HepG2 (cell line): Measurements from ENCODE around the gene NFAT5. TPM values are rescaled to one million over a fixed set of nuclear protein-coding genes. Genes with fewer than 3 reads are reported as not detected.

Experiments
- CREM ChIP-seq, 2 experiments: sonication (generic) in 1 of 2; formaldehyde crosslinking in 1 of 2; IDR thresholded peaks; 2 replicates each; pipeline versions ENCODE4 v1.4.0 to v1.6.1; 2016 to 2020; ENCODE audit warnings: antibody characterized with exemption in 1 of 2, mild to moderate bottlenecking in 1 of 2, missing genetic modification reagents in 1 of 2
- DR1 ChIP-seq: sonication (generic); formaldehyde crosslinking; IDR thresholded peaks from 2 replicates; pipeline ENCODE4 v1.8.0; 2021; ENCODE audit warnings: mild to moderate bottlenecking, missing genetic modification reagents, inconsistent platforms
- FOSL1 ChIP-seq: sonication (generic); formaldehyde crosslinking; IDR thresholded peaks from 2 replicates; pipeline ENCODE4 v1.9.0; 2021; ENCODE audit warnings: missing genetic modification reagents, borderline replicate concordance
- MXD4 ChIP-seq: IDR thresholded peaks from 2 replicates; pipeline ENCODE4 v1.6.1; 2016; ENCODE audit warnings: mild to moderate bottlenecking, missing biosample characterization, missing genetic modification reagents
- RBAK ChIP-seq: sonication (generic); formaldehyde crosslinking; IDR thresholded peaks from 2 replicates; pipeline ENCODE4 v1.5.1; 2020; ENCODE audit warnings: mild to moderate bottlenecking, missing genetic modification reagents
- TCF7 ChIP-seq: sonication (generic); IDR thresholded peaks from 2 replicates; pipeline ENCODE4 v1.6.1; 2016; ENCODE audit warnings: antibody characterized with exemption, low read depth
- ZNF558 ChIP-seq: sonication (generic); formaldehyde crosslinking; IDR thresholded peaks from 2 replicates; pipeline ENCODE4 v1.9.0; 2022; ENCODE audit warnings: mild to moderate bottlenecking, missing genetic modification reagents, borderline replicate concordance
- ZNF879 ChIP-seq: sonication (generic); formaldehyde crosslinking; IDR thresholded peaks from 2 replicates; pipeline ENCODE4 v1.8.1; 2023; ENCODE audit warnings: missing genetic modification reagents
- polyA plus RNA-seq, 8 experiments: library from polyadenylated mRNA; depleted of rRNA in 3 of 8; stranded (reverse) in 7 of 8; unstranded in 1 of 8; fragments of >200 nt; fragmentation: Illumina TruSeq in 4 of 8; extraction: Trizol in 4 of 8; gene quantifications; 2 replicates each; pipeline versions ENCODE4 v1.2.1 to v1.2.3, GENCODE V29; 2011 to 2016; ENCODE audit warnings: low read depth in 4 of 8, missing spikeins in 1 of 8, mixed read lengths in 1 of 8; ENCODE audit not compliant: insufficient read depth in 1 of 8
- total RNA-seq, 5 experiments: library from RNA; depleted of rRNA; stranded (reverse); fragments of >200 nt; fragmentation: Illumina TruSeq; extraction: Trizol; gene quantifications; 2 replicates each; pipeline ENCODE4 v1.2.3, GENCODE V29; 2016; ENCODE audit warnings: low read depth in 1 of 5
- TF ChIP-seq, protein P1 (sequence below): sonication (generic); formaldehyde crosslinking; conservative IDR thresholded peaks from 2 replicates; pipeline ENCODE4 v1.5.0; 2020; ENCODE audit warnings: missing genetic modification reagents
- TF ChIP-seq, protein P2 (sequence below): sonication (generic); formaldehyde crosslinking; IDR thresholded peaks from 2 replicates; pipeline ENCODE4 v1.4.0; 2020; ENCODE audit warnings: mild to moderate bottlenecking, missing genetic modification reagents
- TF ChIP-seq, protein P3 (sequence below): sonication (generic); formaldehyde crosslinking; IDR thresholded peaks from 2 replicates; pipeline ENCODE4 v1.5.0; 2020; ENCODE audit warnings: mild to moderate bottlenecking, missing genetic modification reagents
- TF ChIP-seq, protein P4 (sequence below): sonication (generic); formaldehyde crosslinking; IDR thresholded peaks from 2 replicates; pipeline ENCODE4 v1.8.0; 2022; ENCODE audit warnings: missing genetic modification reagents, mild to moderate bottlenecking, inconsistent platforms, borderline replicate concordance
- TF ChIP-seq, protein P5 (sequence below): sonication (generic); formaldehyde crosslinking; IDR thresholded peaks from 2 replicates; pipeline ENCODE4 v1.4.0; 2020; ENCODE audit warnings: mild to moderate bottlenecking, missing genetic modification reagents
- TF ChIP-seq, protein P6 (sequence below): sonication (generic); formaldehyde crosslinking; IDR thresholded peaks from 2 replicates; pipeline ENCODE4 v1.4.0; 2020; ENCODE audit warnings: missing genetic modification reagents, borderline replicate concordance

NFAT5 gene
- total and polyA plus RNA-seq, 2 of the 13 experiments (the other 11 are each of a cell fraction or from before 2014, with no cell fraction given): 20.5 to 54.3 TPM

DNA sequence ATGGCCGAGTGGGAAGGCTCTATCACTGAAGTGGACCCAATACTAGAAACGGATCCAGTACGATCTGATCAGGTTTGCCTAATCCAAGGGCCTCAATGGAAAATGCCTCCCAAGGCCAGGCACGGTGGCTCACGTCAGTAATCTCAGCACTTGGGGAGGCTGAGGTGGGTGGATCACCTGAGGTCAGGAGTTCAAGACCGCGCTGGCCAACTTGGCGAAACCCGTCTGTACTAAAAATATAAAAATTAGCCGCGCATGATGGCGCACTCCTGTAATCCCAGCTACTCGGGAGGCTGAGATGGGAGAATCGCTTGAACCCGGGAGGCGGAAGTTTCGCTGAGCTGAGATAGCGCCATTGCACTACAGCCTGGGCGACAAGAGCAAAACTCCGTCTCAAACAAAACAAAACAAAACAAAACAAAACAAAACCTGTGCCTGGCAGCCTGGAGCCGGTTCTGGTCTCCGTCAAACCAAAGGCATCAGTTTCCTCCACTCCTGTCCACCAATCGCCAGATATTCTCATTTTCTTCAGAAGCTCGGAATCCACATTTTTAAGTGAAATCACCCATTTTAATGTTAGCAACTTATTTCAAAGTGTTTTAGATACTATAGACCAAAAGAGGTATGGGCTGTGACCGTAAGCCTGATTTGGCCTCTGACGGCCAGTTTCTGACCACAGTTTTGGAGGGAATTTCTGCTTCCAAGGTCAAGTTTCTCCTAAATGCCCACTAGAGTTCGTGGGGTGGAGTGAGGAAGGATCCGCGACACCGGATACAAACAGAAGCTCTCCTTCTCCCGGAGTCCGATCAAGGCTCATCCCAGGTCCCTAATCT, 159.9 kb downstream of the NFAT5 start (continued):
- TF ChIP-seq, protein P1, sequence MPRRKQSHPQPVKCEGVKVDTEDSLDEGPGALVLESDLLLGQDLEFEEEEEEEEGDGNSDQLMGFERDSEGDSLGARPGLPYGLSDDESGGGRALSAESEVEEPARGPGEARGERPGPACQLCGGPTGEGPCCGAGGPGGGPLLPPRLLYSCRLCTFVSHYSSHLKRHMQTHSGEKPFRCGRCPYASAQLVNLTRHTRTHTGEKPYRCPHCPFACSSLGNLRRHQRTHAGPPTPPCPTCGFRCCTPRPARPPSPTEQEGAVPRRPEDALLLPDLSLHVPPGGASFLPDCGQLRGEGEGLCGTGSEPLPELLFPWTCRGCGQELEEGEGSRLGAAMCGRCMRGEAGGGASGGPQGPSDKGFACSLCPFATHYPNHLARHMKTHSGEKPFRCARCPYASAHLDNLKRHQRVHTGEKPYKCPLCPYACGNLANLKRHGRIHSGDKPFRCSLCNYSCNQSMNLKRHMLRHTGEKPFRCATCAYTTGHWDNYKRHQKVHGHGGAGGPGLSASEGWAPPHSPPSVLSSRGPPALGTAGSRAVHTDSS (CRISPR knock-in tag): no peak
- TF ChIP-seq, protein P2, sequence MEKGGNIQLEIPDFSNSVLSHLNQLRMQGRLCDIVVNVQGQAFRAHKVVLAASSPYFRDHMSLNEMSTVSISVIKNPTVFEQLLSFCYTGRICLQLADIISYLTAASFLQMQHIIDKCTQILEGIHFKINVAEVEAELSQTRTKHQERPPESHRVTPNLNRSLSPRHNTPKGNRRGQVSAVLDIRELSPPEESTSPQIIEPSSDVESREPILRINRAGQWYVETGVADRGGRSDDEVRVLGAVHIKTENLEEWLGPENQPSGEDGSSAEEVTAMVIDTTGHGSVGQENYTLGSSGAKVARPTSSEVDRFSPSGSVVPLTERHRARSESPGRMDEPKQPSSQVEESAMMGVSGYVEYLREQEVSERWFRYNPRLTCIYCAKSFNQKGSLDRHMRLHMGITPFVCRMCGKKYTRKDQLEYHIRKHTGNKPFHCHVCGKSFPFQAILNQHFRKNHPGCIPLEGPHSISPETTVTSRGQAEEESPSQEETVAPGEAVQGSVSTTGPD (CRISPR knock-in tag): 0 out of 2 replicates have a peak, but pooled peaks have one; percentile 56
- TF ChIP-seq CREM (IDR thresholded peaks at IDR 0.05): no peak
- TF ChIP-seq CREM (CRISPR knock-in tag; IDR thresholded peaks at IDR 0.05): no peak
- no peak for TF ChIP-seq DR1 (CRISPR knock-in tag)
- TF ChIP-seq TCF7: peak; percentile 11; the same call in 1 of the 2 replicates
- TF ChIP-seq, protein P3, sequence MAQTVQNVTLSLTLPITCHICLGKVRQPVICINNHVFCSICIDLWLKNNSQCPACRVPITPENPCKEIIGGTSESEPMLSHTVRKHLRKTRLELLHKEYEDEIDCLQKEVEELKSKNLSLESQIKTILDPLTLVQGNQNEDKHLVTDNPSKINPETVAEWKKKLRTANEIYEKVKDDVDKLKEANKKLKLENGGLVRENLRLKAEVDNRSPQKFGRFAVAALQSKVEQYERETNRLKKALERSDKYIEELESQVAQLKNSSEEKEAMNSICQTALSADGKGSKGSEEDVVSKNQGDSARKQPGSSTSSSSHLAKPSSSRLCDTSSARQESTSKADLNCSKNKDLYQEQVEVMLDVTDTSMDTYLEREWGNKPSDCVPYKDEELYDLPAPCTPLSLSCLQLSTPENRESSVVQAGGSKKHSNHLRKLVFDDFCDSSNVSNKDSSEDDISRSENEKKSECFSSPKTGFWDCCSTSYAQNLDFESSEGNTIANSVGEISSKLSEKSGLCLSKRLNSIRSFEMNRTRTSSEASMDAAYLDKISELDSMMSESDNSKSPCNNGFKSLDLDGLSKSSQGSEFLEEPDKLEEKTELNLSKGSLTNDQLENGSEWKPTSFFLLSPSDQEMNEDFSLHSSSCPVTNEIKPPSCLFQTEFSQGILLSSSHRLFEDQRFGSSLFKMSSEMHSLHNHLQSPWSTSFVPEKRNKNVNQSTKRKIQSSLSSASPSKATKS (CRISPR knock-in tag): no peak
- TF ChIP-seq, protein P4, sequence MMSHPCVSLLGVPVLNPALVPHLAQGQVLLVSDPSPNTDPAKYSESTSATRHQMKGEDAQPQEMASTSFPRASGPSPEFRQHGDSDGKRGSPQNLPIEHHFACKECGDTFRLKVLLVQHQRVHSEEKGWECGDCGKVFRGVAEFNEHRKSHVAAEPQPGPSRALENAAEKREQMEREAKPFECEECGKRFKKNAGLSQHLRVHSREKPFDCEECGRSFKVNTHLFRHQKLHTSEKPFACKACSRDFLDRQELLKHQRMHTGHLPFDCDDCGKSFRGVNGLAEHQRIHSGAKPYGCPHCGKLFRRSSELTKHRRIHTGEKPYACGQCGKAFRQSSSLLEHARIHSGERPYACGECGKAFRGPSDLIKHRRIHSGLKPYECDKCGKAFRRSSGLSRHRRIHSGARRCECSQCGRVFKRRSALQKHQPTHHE (CRISPR knock-in tag): no peak
- no peak; the same call in 1 of the 2 replicates for TF ChIP-seq ZNF558 (CRISPR knock-in tag)
- no peak for TF ChIP-seq RBAK (CRISPR knock-in tag)
- TF ChIP-seq, protein P5, sequence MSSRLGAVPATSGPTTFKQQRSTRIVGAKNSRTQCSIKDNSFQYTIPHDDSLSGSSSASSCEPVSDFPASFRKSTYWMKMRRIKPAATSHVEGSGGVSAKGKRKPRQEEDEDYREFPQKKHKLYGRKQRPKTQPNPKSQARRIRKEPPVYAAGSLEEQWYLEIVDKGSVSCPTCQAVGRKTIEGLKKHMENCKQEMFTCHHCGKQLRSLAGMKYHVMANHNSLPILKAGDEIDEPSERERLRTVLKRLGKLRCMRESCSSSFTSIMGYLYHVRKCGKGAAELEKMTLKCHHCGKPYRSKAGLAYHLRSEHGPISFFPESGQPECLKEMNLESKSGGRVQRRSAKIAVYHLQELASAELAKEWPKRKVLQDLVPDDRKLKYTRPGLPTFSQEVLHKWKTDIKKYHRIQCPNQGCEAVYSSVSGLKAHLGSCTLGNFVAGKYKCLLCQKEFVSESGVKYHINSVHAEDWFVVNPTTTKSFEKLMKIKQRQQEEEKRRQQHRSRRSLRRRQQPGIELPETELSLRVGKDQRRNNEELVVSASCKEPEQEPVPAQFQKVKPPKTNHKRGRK (CRISPR knock-in tag): no peak
- TF ChIP-seq ZNF879: peak; percentile 91
- 0 out of 2 replicates have a peak, but pooled peaks have one; percentile 15 for TF ChIP-seq FOSL1 (CRISPR knock-in tag)
- TF ChIP-seq MXD4 (CRISPR knock-in tag): no peak
- TF ChIP-seq, protein P6, sequence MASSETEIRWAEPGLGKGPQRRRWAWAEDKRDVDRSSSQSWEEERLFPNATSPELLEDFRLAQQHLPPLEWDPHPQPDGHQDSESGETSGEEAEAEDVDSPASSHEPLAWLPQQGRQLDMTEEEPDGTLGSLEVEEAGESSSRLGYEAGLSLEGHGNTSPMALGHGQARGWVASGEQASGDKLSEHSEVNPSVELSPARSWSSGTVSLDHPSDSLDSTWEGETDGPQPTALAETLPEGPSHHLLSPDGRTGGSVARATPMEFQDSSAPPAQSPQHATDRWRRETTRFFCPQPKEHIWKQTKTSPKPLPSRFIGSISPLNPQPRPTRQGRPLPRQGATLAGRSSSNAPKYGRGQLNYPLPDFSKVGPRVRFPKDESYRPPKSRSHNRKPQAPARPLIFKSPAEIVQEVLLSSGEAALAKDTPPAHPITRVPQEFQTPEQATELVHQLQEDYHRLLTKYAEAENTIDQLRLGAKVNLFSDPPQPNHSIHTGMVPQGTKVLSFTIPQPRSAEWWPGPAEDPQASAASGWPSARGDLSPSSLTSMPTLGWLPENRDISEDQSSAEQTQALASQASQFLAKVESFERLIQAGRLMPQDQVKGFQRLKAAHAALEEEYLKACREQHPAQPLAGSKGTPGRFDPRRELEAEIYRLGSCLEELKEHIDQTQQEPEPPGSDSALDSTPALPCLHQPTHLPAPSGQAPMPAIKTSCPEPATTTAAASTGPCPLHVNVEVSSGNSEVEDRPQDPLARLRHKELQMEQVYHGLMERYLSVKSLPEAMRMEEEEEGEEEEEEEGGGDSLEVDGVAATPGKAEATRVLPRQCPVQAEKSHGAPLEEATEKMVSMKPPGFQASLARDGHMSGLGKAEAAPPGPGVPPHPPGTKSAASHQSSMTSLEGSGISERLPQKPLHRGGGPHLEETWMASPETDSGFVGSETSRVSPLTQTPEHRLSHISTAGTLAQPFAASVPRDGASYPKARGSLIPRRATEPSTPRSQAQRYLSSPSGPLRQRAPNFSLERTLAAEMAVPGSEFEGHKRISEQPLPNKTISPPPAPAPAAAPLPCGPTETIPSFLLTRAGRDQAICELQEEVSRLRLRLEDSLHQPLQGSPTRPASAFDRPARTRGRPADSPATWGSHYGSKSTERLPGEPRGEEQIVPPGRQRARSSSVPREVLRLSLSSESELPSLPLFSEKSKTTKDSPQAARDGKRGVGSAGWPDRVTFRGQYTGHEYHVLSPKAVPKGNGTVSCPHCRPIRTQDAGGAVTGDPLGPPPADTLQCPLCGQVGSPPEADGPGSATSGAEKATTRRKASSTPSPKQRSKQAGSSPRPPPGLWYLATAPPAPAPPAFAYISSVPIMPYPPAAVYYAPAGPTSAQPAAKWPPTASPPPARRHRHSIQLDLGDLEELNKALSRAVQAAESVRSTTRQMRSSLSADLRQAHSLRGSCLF (CRISPR knock-in tag): no peak; the same call in 1 of the 2 replicates
